A673 (cell line): ENCODE data around the gene CELF4. TPM values are rescaled to one million over a fixed set of nuclear protein-coding genes. Genes with fewer than 3 reads are reported as not detected.

ENCODE experiments used
- BruUV-seq: library from RNA; stranded (reverse); fragments of 400-500 nt; replicated peaks from 2 replicates; lab custom pipeline; 2021; lab: Mats Ljungman, UMichigan
- CTCF ChIA-PET: fragments of 300-600 bp; sonication (Branson Sonifier 250); formaldehyde crosslinking; loops from one replicate; lab custom pipeline; 2022; ENCODE audit warnings: antibody characterized with exemption; lab: Charles Lee
- POLR2A ChIA-PET: fragments of 300-600 bp; sonication (Branson Sonifier 250); formaldehyde crosslinking; loops from one replicate; lab custom pipeline; 2022; ENCODE audit warnings: antibody characterized with exemption; ENCODE audit not compliant: low non-redundant PET; lab: Charles Lee
- DNase-seq: peaks from one replicate; pipeline ENCODE4 v3.0.0-alpha.2; 2015; ENCODE audit warnings: low spot score
- H3K27ac ChIP-seq: fragments of 200-600 bp; sonication (generic); 2 replicates; pipeline ENCODE4 v1.5.1; 2016; ENCODE audit warnings: mixed run types, low read depth, mild to moderate bottlenecking, mixed read lengths, antibody characterized with exemption, low read length; ENCODE audit not compliant: poor library complexity, severe bottlenecking
- H3K27me3 ChIP-seq: fragments of 200-600 bp; sonication (generic); replicated peaks from 2 replicates; pipeline ENCODE4 v1.6.1; 2017; ENCODE audit warnings: mixed run types, low read depth, mild to moderate bottlenecking, mixed read lengths, antibody characterized with exemption, low read length; ENCODE audit not compliant: insufficient read depth, poor library complexity
- H3K36me3 ChIP-seq: fragments of 200-600 bp; sonication (generic); 2 replicates; pipeline ENCODE4 v1.6.1; 2016; ENCODE audit warnings: mixed run types, mild to moderate bottlenecking, mixed read lengths, antibody characterized with exemption, low read length; ENCODE audit not compliant: insufficient read depth, poor library complexity, severe bottlenecking
- H3K4me1 ChIP-seq: fragments of 200-600 bp; sonication (generic); 2 replicates; pipeline ENCODE4 v1.6.1; 2017; ENCODE audit warnings: mixed run types, mild to moderate bottlenecking, mixed read lengths, antibody characterized with exemption, low read length; ENCODE audit not compliant: insufficient read depth, poor library complexity, severe bottlenecking
- H3K4me3 ChIP-seq: fragments of 200-600 bp; sonication (generic); 2 replicates; pipeline ENCODE4 v1.5.1; 2016; ENCODE audit warnings: low read depth, mixed run types, mild to moderate bottlenecking, mixed read lengths, low read length; ENCODE audit not compliant: poor library complexity, severe bottlenecking
- H3K9me3 ChIP-seq: fragments of 200-600 bp; sonication (generic); 2 replicates; pipeline ENCODE4 v1.6.1; 2016; ENCODE audit warnings: mixed run types, low read depth, mild to moderate bottlenecking, mixed read lengths, antibody characterized with exemption, low read length; ENCODE audit not compliant: poor library complexity, severe bottlenecking
- CTCF ChIP-seq: fragments of 300-800, 200-600 bp; sonication (generic); conservative IDR thresholded peaks from 2 replicates; pipeline ENCODE4 v1.5.1; 2017; ENCODE audit warnings: low read depth, mild to moderate bottlenecking, antibody characterized with exemption, low read length, moderate library complexity, mixed read lengths
- EZH2 ChIP-seq: fragments of 200-600 bp; sonication (generic); IDR thresholded peaks from 2 replicates; pipeline ENCODE4 v1.6.1; 2017; ENCODE audit warnings: borderline replicate concordance, low read depth, mild to moderate bottlenecking, mixed read lengths, antibody characterized with exemption, low read length; ENCODE audit not compliant: poor library complexity, severe bottlenecking
- intact Hi-C: fragments of 100-400 bp; cut with micrococcal nuclease; formaldehyde crosslinking; loops from one replicate; pipeline ENCODE4 v1.10.0; 2022; ENCODE audit not compliant: unreplicated experiment
- total RNA-seq: library from RNA; stranded (reverse); gene quantifications from 2 replicates; pipeline ENCODE4 v1.2.3, GENCODE V29; 2021

CELF4 gene
- total RNA-seq, 1 experiment from 2014 or later = not detected

- TF ChIP-seq CTCF (no peak), EZH2 (no peak)
- POLR2A ChIA-PET = no interaction called here
- intact Hi-C loops = no loop called here
Observed at GRCh38 chr18:37544217-37544616, 21.4 kb downstream of the CELF4 start.

GRCh38 chr18:37543321-37543720 lies 22.3 kb downstream of the CELF4 start:
- no peaks in the 10 kb centered on the region for H3K4me1 ChIP-seq
- no peak for TF ChIP-seq EZH2
- no peak for TF ChIP-seq CTCF
- no peak overlapping the region for H3K4me3 ChIP-seq
- no peak overlapping the region for H3K27ac ChIP-seq
- no TSS peak for BruUV-seq
- no peaks in the 10 kb centered on the region for H3K9me3 ChIP-seq
- H3K36me3 ChIP-seq = no peaks in the 10 kb centered on the region
- DNase-seq = no peak
- peaks cover 73% of the 10 kb centered on the region for H3K27me3 ChIP-seq
- CTCF ChIA-PET = no interaction called here
- POLR2A ChIA-PET = no interaction called here
- intact Hi-C loops = no loop called here

More at GRCh38 chr18:37544217-37544616, 21.4 kb downstream of the CELF4 start:
- Histone ChIP-seq H3K27me3 (peaks cover 65% of the 10 kb centered on the region), H3K4me1 (no peaks in the 10 kb centered on the region), H3K4me3 (no peak overlapping the region), H3K36me3 (no peaks in the 10 kb centered on the region), H3K9me3 (no peaks in the 10 kb centered on the region), H3K27ac (no peak overlapping the region)
- BruUV-seq = no TSS peak
- DNase-seq = no peak
- CTCF ChIA-PET = interaction anchor here (0.6 kb wide), 1 partner anchor 53 kb away, joined by 3 read pairs; no protein-coding TSS in a partner anchor

GRCh38 chr18:37541517-37541916 lies 24.1 kb downstream of the CELF4 start:
- ChIA-PET POLR2A (interaction anchor here (0.6 kb wide), 1 partner anchor 158 kb away, joined by 8 read pairs; no protein-coding TSS in a partner anchor), CTCF (no interaction called here)
- DNase-seq = no peak
- no peaks in the 10 kb centered on the region for H3K36me3 ChIP-seq
- TF ChIP-seq EZH2 (no peak), CTCF (no peak)
- no peak overlapping the region for H3K27ac ChIP-seq
- intact Hi-C loops = no loop called here
- no peaks in the 10 kb centered on the region for H3K9me3 ChIP-seq
- no peaks in the 10 kb centered on the region for H3K4me1 ChIP-seq
- H3K4me3 ChIP-seq = no peak overlapping the region
- peaks cover 91% of the 10 kb centered on the region for H3K27me3 ChIP-seq
- no TSS peak for BruUV-seq
